ENCODE measurements around the gene PTGDR2. TPM values are rescaled to one million over a fixed set of nuclear protein-coding genes. Genes with fewer than 3 reads are reported as not detected.

The PTGDR2 gene
- total and polyA plus RNA-seq, 8 donors: 0.09 to 5.7 (median 0.43) TPM

DNA sequence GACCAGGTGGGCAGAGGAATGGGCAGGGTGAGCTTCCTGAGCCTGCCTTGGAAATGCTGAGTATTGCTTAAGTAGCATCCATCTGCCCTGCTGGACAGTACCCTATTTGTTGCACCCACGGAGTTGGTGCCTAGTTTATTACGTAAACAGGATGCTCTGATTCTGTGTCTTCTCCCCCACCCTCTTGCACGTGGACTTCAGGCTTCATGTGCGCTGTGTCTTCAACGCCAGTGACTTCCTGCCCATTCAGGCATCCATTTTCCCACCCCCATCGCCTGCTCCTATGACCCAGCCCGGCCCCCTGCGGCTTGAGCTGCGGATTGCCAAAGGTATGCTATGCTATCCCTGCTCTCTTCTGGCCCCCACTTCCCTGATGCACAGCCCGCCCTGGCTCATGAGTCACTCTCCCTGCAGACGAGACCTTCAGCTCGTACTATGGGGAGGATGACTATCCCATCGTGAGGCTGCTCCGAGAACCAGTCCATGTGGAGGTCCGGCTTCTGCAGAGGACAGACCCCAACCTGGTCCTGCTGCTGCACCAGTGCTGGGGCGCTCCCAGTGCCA, 17.3 kb upstream of the PTGDR2 start:
- 60 to 61% methylated on average over 16 of the region's 16 CpGs for WGBS, 2 donors
- no peak for DNase-seq
- TF ChIP-seq, protein P1, sequence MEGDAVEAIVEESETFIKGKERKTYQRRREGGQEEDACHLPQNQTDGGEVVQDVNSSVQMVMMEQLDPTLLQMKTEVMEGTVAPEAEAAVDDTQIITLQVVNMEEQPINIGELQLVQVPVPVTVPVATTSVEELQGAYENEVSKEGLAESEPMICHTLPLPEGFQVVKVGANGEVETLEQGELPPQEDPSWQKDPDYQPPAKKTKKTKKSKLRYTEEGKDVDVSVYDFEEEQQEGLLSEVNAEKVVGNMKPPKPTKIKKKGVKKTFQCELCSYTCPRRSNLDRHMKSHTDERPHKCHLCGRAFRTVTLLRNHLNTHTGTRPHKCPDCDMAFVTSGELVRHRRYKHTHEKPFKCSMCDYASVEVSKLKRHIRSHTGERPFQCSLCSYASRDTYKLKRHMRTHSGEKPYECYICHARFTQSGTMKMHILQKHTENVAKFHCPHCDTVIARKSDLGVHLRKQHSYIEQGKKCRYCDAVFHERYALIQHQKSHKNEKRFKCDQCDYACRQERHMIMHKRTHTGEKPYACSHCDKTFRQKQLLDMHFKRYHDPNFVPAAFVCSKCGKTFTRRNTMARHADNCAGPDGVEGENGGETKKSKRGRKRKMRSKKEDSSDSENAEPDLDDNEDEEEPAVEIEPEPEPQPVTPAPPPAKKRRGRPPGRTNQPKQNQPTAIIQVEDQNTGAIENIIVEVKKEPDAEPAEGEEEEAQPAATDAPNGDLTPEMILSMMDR (IDR thresholded peaks at IDR 0.05): no peak
- no peaks in the 10 kb centered on the region for H3K36me3 ChIP-seq
- no peaks in the 10 kb centered on the region for H3K27me3 ChIP-seq
- FAIRE-seq: no peak
- H3K4me3 ChIP-seq: no peak overlapping the region
- H3K27ac ChIP-seq: no peak overlapping the region
- no peaks in the 10 kb centered on the region for H3K4me1 ChIP-seq
- intact Hi-C loops (cut with DNase I): no loop called here
- H3K9me3 ChIP-seq: no peaks in the 10 kb centered on the region
- peak in 2 of 4 donors; percentile 17 to 24 for ATAC-seq

DNA sequence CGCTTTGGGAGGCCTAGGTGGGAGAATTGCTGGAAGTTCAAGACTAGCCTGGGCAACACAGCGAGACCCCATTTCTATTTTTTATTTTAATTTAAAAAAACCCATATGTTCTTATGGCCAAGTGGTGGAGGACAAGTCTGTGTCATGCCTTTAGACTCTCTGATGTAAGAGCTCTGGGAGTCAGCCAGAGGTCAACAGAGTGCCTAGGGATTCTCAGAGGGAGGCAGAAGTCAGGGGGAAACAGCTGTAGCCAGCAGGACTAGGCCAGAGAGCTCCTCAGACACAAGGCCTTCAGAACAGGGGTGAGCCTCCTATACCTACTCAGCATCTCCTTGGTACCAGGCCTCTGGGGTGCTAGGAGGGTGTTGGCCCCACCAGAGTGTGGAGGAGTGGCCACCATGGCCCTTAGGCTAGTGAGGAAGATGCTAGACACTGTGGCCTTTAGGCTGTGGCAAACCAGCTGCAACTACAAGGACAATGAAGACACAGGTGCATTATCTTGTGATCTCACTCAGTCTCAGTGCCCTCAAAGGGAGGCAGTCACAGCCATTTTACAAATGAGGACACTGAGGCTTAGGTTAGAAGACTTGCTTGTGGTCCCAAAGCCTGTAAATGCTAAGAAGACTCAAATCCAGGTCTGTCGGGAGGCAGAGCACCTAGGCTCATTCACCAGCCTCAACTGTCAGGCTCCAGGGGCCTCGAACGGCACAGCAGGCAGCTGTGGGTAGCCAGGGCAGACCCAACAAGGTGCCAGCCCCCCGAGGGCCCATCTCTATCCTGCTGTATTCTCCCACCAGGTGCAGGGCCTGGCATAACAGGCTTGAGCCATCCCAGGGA, 16.6 kb upstream of the PTGDR2 start:
- no peaks in the 10 kb centered on the region for H3K9me3 ChIP-seq
- H3K4me3 ChIP-seq: no peak overlapping the region
- WGBS, 2 donors: 76 to 82% methylated on average over 6 of the region's 6 CpGs
- DNase-seq (no peak), FAIRE-seq (no peak), ATAC-seq (peak in 3 of 4 donors; percentile 35 to 55 (median 51))
- no peaks in the 10 kb centered on the region for H3K4me1 ChIP-seq
- no peak overlapping the region for H3K27ac ChIP-seq
- H3K36me3 ChIP-seq: no peaks in the 10 kb centered on the region
- TF ChIP-seq, protein P1 (IDR thresholded peaks at IDR 0.05): no peak
- intact Hi-C loops (cut with DNase I): no loop called here
- H3K27me3 ChIP-seq: no peaks in the 10 kb centered on the region

DNA sequence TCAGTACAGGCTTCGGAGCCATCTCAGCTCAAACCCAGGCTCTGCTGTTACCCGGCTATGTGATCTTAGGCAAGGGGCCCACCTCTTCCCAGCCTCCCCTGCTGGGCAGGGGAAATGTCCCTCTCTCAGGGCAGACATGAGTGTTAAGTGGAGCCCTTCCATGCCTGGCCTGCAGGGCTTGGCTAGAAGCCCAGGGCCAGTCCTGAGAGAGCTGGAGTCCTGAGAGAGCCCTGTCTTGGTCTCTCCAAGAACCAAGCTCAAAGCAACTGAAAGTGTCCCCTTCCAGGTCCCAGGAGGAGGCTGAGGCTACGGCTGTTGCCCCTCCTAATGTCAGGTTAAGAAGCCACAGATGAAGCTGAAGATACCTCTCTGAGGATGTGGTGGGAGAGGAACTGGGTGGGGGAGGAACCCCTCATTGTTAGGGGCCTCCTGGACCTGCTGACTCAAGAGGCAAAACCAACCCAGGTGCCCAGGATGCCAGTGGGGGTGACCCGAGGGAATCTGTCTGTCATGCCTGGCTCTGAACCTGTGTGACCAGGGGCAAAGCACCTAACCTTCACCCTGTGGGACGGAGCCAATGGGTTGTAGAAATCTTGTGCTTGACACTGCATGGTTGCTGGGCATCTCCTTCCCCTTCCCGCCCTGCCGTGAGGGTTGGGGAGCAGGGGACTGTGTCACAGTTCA, 15.8 kb upstream of the PTGDR2 start:
- FAIRE-seq (no peak), DNase-seq (no peak), ATAC-seq (peak in 2 of 4 donors; percentile 5 to 37)
- Histone ChIP-seq H3K4me3 (no peak overlapping the region), H3K4me1 (no peaks in the 10 kb centered on the region), H3K36me3 (no peaks in the 10 kb centered on the region), H3K9me3 (no peaks in the 10 kb centered on the region), H3K27ac (no peak overlapping the region), H3K27me3 (no peaks in the 10 kb centered on the region)
- 68 to 77% methylated on average over 7 of the region's 7 CpGs for WGBS, 2 donors
- intact Hi-C loops (cut with DNase I): no loop called here
- TF ChIP-seq, protein P1 (IDR thresholded peaks at IDR 0.05): no peak

DNA sequence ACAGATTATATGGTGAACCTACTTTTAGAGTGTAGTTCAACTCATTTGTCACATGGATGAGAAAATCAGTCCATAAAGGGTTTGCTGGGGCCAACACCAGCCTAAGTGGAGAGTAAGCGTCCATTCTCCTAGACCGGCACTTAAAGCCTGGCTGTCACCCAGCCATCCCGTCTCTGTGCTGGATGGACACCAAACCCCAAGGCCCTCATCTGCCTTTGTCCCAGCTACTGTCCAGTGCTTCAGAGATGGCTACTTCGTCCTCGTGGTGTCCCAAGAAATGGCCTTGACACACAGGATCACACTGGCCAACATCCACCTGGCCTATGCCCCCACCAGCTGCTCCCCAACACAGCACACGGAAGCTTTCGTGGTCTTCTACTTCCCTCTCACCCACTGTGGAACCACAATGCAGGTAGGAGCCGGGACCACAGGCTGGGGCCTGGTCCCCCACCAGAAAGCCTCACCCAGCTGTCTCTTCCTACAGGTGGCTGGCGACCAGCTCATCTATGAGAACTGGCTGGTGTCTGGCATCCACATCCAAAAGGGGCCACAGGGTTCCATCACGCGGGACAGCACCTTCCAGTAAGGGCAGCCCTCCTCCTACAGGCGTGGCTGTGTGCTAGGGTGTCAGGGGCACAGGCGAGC, 15.1 kb upstream of the PTGDR2 start:
- Histone ChIP-seq H3K36me3 (no peaks in the 10 kb centered on the region), H3K27me3 (no peaks in the 10 kb centered on the region), H3K9me3 (no peaks in the 10 kb centered on the region), H3K4me1 (no peaks in the 10 kb centered on the region), H3K27ac (no peak overlapping the region), H3K4me3 (no peak overlapping the region)
- intact Hi-C loops (cut with DNase I): no loop called here
- 74 to 80% methylated on average over 13 of the region's 13 CpGs for WGBS, 2 donors
- FAIRE-seq (no peak), ATAC-seq (no peak), DNase-seq (no peak)
- TF ChIP-seq, protein P1 (IDR thresholded peaks at IDR 0.05): no peak
